Breast epithelium (tissue), 4 donors: ENCODE results near the gene IKZF3. TPM values are rescaled to one million over a fixed set of nuclear protein-coding genes. Genes with fewer than 3 reads are reported as not detected.
"Not testable (repeated sequence)": the region's sequence is repeated elsewhere in the genome, so short reads cannot be mapped to it uniquely, and the experiment has no call there.

Experiments
- DNase-seq, 2 donors: peaks; one replicate each; pipeline ENCODE4 v3.0.0-alpha.2; 2019; ENCODE audit warnings: low spot score in 2 of 2
- H3K27ac ChIP-seq, 2 donors: fragments of 200-600 bp; sonication (generic) in 1 of 2; one replicate each; pipeline ENCODE4 v1.5.1; 2016 to 2019; ENCODE audit warnings: mild to moderate bottlenecking in 1 of 2
- H3K27me3 ChIP-seq, 2 donors: fragments of 200-600 bp; sonication (generic) in 1 of 2; one replicate each; pipeline versions ENCODE4 v1.5.1 to v1.6.0; 2017 to 2019; ENCODE audit warnings: control low read depth in 1 of 2, mild to moderate bottlenecking in 1 of 2
- H3K36me3 ChIP-seq: fragments of 200-600 bp; one replicate; pipeline ENCODE4 v1.5.1; 2019
- H3K4me1 ChIP-seq, 2 donors: fragments of 200-600 bp; sonication (generic); one replicate each; pipeline ENCODE4 v1.5.1; 2016 to 2019; ENCODE audit warnings: control low read depth in 1 of 2
- H3K4me3 ChIP-seq, 3 donors: fragments of 200-600 bp; sonication (generic); 1 replicate in 2 of 3; 2 replicates in 1 of 3; pipeline ENCODE4 v1.5.1; 2016 to 2019; ENCODE audit warnings: mild to moderate bottlenecking in 3 of 3, moderate library complexity in 2 of 3
- H3K9me3 ChIP-seq, 2 donors: fragments of 200-600 bp; sonication (generic) in 1 of 2; one replicate each; pipeline ENCODE4 v1.5.1; 2016 to 2019; ENCODE audit warnings: control low read depth in 1 of 2
- CTCF ChIP-seq, 3 donors: fragments of 450-650 bp; IDR thresholded peaks; one replicate each; pipeline ENCODE4 v1.5.1; 2016 to 2017; ENCODE audit warnings: antibody characterized with exemption in 3 of 3, mild to moderate bottlenecking in 3 of 3, moderate library complexity in 3 of 3
- POLR2A ChIP-seq: fragments of 450-650 bp; IDR thresholded peaks from one replicate; pipeline ENCODE4 v1.6.1; 2016; ENCODE audit warnings: antibody characterized with exemption, mild to moderate bottlenecking, moderate library complexity
- POLR2AphosphoS5 ChIP-seq, 3 donors: sonication (generic); formaldehyde crosslinking; IDR thresholded peaks; one replicate each; pipeline ENCODE4 v1.6.1; 2017; ENCODE audit warnings: antibody characterized with exemption in 3 of 3
- intact Hi-C: fragments of 100-400 bp; cut with DNase I; formaldehyde crosslinking; loops from one replicate; pipeline ENCODE4 v1.15.1; 2023; ENCODE audit warnings: low total_unique reads
- total RNA-seq, 3 donors: library from RNA; depleted of rRNA; stranded (reverse); fragments of >200 nt; gene quantifications; one replicate each; pipeline ENCODE4 v1.1.0, GENCODE V29; 2016

Gene IKZF3
- total RNA-seq, 3 donors from 2014 or later: 1.8 to 4.8 (median 2.3) TPM

- Histone ChIP-seq H3K9me3 (no peaks in the 10 kb centered on the region), H3K4me3 (no peak overlapping the region), H3K36me3 (no peaks in the 10 kb centered on the region), H3K27ac (no peak overlapping the region), H3K27me3 (no peaks in the 10 kb centered on the region), H3K4me1 (no peaks in the 10 kb centered on the region)
- no peak for DNase-seq
- intact Hi-C loops: no loop called here
- TF ChIP-seq POLR2AphosphoS5 (IDR thresholded peaks at IDR 0.05) (no peak), POLR2A (no peak), CTCF (IDR thresholded peaks at IDR 0.05) (no peak)
Observed at GRCh38 chr17:39765175-39765574, 98.9 kb downstream of the IKZF3 start.

- H3K27me3 ChIP-seq, H3K36me3 ChIP-seq, intact Hi-C loops, H3K9me3 ChIP-seq, H3K4me1 ChIP-seq, DNase-seq, H3K27ac ChIP-seq, H3K4me3 ChIP-seq: not testable (repeated sequence)
Observed at GRCh38 chr17:39764171-39764570, 99.9 kb downstream of the IKZF3 start.

GRCh38 chr17:39763051-39763820, 100.9 kb downstream of the IKZF3 start:
- Histone ChIP-seq H3K36me3 (no peaks in the 10 kb centered on the region), H3K4me3 (no peak overlapping the region), H3K4me1 (no peaks in the 10 kb centered on the region), H3K9me3 (no peaks in the 10 kb centered on the region), H3K27ac (no peak overlapping the region), H3K27me3 (no peaks in the 10 kb centered on the region)
- no peak for DNase-seq
- intact Hi-C loops: no loop called here
- TF ChIP-seq POLR2AphosphoS5 (IDR thresholded peaks at IDR 0.05) (no peak), POLR2A (no peak), CTCF (IDR thresholded peaks at IDR 0.05) (no peak)

- no peaks in the 10 kb centered on the region for H3K4me1 ChIP-seq
- no peaks in the 10 kb centered on the region for H3K9me3 ChIP-seq
- H3K4me3 ChIP-seq: no peak overlapping the region
- intact Hi-C loops: no loop called here
- DNase-seq: no peak
- no peak for TF ChIP-seq POLR2AphosphoS5 (IDR thresholded peaks at IDR 0.05)
- H3K36me3 ChIP-seq: no peaks in the 10 kb centered on the region
- H3K27ac ChIP-seq: no peak overlapping the region
- no peaks in the 10 kb centered on the region for H3K27me3 ChIP-seq
Observed at GRCh38 chr17:39761861-39762496, 102.1 kb downstream of the IKZF3 start.

GRCh38 chr17:39759204-39759603, 104.9 kb downstream of the IKZF3 start:
- Histone ChIP-seq H3K36me3 (no peaks in the 10 kb centered on the region), H3K27me3 (no peaks in the 10 kb centered on the region), H3K9me3 (no peaks in the 10 kb centered on the region), H3K27ac (no peak overlapping the region), H3K4me3 (no peak overlapping the region), H3K4me1 (no peaks in the 10 kb centered on the region)
- no peak for DNase-seq
- no peak for TF ChIP-seq POLR2AphosphoS5 (IDR thresholded peaks at IDR 0.05)
- no peak for TF ChIP-seq CTCF (IDR thresholded peaks at IDR 0.05)
- no peak for TF ChIP-seq POLR2A
- intact Hi-C loops: loop anchor here (10.0 kb wide), 1 partner anchor 134 kb away; the partner anchor contains the start of gene PPP1R1B
